GM13977 (cell line): ENCODE results near the gene RGS12.

ENCODE experiments used
- DNase-seq: peaks from one replicate; pipeline ENCODE4 v3.0.0; 2012; ENCODE audit warnings: low spot score
- in situ Hi-C: fragments of 300-500 bp; cut with MboI; formaldehyde crosslinking; loops from one replicate; pipeline ENCODE4 v1.12.0; 2022; ENCODE audit warnings: low sequenced_read_pairs, low pct_unique_long_range_greater_than_20kb, mixed read lengths, inconsistent platforms; ENCODE audit not compliant: unreplicated experiment
- TF ChIP-seq, protein P1 (sequence below): IDR thresholded peaks from 2 replicates; pipeline ENCODE4 v1.5.1; 2012; ENCODE audit warnings: mild to moderate bottlenecking, control low read depth; ENCODE audit not compliant: insufficient read depth; ENCODE audit errors: extremely low read depth, missing control alignments

RGS12 gene

DNA sequence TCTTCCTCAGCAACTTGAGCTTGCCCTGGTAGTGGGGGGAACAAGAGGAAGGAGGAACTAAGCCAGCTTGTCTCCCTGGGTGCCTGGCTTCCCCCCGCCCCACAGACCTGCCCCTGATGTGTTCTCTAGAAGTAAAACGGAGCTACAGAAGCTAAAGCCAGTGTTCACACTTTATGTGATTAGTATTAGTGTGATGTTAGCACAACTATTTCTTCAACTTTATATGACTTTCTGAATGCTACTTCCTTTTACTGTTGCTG, 10.7 kb downstream of the RGS12 start:
- TF ChIP-seq, protein P1, sequence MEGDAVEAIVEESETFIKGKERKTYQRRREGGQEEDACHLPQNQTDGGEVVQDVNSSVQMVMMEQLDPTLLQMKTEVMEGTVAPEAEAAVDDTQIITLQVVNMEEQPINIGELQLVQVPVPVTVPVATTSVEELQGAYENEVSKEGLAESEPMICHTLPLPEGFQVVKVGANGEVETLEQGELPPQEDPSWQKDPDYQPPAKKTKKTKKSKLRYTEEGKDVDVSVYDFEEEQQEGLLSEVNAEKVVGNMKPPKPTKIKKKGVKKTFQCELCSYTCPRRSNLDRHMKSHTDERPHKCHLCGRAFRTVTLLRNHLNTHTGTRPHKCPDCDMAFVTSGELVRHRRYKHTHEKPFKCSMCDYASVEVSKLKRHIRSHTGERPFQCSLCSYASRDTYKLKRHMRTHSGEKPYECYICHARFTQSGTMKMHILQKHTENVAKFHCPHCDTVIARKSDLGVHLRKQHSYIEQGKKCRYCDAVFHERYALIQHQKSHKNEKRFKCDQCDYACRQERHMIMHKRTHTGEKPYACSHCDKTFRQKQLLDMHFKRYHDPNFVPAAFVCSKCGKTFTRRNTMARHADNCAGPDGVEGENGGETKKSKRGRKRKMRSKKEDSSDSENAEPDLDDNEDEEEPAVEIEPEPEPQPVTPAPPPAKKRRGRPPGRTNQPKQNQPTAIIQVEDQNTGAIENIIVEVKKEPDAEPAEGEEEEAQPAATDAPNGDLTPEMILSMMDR: no peak
- DNase-seq: no peak
- in situ Hi-C loops: no loop called here

DNA sequence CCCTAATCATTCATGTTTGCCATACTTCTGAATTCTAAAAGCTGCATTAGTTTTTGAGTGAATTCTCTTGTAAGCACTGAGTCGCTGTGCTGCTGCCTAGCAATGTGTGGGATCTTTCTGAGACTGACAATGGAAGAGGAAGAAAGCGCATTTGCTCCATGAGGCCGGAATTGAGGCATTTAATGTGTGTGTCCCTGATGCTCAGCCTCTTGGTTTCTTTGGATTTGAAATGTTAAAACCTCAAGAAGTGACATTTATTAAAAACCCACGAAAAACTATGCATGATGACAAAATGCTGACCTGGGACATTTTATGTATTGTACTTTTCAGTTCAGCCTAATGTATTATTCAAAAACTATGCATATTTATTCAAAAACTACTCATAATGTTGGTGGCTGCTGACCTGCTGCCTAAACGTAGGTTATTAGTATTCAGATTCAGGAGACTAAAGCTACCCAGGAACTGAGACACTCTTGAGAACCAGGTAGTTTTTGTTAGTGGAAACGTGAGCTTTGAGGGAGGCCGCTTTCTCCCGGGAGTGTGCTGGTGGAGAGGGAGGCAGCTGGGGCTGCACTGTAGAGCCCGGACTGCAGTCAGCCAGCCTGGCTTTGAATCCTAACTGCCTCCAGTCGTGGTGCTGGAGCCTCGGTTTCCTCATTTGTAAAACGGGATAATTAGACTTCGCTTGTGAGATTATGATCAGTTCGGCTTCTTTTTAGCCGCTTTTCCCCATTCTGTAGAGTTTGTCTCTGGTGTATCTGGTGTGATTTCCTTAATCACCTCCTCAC, 11.3 kb downstream of the RGS12 start:
- in situ Hi-C loops: no loop called here
- no peak for DNase-seq
- TF ChIP-seq, protein P1: no peak

DNA sequence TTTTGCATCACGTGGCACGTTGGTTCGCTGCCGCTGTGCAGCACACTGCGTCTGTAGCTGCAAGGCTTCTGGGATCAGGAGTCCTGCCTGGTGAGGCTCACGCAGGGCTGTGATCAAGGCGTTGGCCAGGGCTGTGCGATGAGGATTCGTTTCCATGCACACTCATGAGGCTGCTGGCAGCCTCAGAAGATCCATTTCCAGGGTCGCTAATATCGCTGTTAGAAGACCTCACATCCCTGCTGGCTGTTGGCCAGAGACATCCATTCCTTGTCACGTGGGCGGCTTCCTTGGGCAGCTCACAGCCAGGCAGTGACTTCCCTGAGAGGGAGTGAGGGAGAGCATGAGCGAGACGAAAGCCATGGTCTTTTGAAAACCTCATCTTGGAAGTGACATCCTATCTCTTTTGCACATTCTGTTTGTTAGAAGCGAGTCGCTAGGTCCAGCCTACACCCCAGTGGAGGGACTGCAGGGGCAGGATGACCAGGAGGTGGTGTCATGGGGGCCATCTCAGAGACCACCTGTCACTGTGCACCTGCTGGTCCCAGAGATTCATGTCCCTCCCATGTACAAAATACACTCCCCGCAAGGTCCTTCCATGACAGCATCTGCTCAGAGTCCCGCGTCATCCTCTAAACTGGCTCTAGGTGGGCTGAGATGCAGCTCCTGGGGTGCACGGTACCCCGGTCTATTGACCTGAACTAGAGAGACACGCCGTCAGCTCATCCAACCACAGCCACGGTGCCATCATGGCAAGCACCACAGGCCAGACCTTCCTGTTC, 12.2 kb downstream of the RGS12 start:
- no peak for DNase-seq
- TF ChIP-seq, protein P1: no peak

DNA sequence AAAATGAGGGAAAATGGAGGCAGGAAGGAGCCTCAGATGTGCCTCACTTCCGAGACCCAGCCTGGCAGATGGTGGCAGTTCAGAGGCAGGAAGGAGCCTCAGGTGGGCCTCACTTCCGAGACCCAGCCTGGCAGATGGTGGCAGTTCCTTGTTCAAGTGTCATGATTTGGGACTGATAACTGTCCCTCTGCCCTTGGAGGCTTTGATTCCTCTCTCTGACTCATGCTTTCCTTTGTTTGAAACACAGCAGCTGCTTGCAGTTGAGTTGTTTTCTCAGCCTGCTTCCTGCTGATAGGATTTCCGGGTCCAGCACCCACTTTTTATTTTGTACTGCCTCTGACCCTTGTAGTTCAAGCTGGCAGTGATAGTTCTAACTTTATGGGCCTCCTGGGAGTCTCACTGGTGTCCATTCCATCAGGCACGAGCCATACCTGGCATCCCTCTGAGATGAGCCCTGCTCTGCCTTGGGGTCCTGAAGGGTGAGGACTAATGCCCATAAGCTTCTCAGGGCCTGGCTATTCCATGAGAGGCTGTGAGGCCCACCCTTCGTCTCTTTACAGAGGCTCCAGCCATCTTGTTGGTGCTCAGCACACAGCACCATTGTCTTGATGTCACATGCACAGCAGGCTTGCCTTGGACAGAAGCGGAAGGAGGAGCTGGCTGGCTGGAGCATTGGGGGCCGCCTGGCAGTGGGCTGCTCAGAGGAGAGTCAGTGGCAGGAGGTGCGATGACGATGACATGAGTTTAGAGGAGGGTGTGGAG, 13.0 kb downstream of the RGS12 start:
- TF ChIP-seq, protein P1: no peak
- in situ Hi-C loops: no loop called here
- DNase-seq: no peak

More for the DNA sequence above, 12.2 kb downstream of the RGS12 start:
- in situ Hi-C loops: no loop called here

DNA sequence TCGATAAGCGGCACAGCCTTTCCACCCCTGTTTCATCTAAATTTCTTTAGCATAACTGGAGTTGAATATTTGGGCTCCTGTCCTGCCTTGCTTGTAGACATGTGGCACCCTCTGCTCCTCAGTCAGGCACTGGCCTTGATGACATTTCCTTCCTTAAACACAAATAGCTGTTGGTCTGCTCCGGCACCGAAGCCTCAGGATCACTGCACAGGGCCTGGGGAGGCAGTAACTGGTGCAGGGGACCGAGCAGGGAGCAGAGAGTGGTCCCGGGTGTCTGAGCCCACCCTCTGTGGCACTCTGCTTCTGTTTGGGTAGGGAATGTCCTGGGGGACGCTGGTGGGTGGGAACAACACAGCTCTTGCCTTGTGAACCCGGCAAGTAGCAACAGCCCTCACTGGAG, 13.6 kb downstream of the RGS12 start:
- no peak for DNase-seq
- in situ Hi-C loops: no loop called here
- TF ChIP-seq, protein P1: no peak

DNA sequence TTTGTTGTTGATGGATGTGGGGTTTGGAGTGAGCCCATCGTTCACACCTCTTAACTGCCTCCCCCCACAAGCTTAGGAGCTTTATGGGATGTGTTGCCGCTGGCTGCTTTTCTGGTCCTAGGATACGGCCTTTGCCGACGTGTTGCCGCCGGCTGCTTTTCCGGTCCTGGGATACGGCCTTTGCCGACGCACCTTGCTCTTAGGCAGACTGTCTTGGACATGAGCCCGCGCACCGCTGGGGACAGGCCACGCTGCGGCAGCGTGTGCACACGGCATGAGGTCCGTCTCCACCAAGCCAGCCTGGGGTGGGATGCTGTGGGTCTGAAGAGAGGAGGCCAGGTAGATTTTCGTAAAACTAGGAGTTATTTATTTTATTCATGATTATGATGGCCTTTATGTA, 14.2 kb downstream of the RGS12 start:
- DNase-seq: no peak
- in situ Hi-C loops: no loop called here
- TF ChIP-seq, protein P1: no peak
